GM12878 (cell line): ENCODE measurements around the gene NAA38. TPM values are rescaled to one million over a fixed set of nuclear protein-coding genes. Genes with fewer than 3 reads are reported as not detected.

Experiments
- ATAC-seq: fragments of 200-7000 bp; cut with Tn5 transposase; 3 replicates; pipeline ENCODE4 v1.9.1; 2020; ENCODE audit warnings: mild to moderate bottlenecking, moderate library complexity
- BruUV-seq: library from RNA; stranded (reverse); fragments of 400-500 nt; replicated peaks from 2 replicates; lab custom pipeline; 2021; lab: Mats Ljungman, UMichigan
- CTCF ChIA-PET: fragments of 300-600 bp; sonication (Branson Sonifier 250); formaldehyde crosslinking; extraction: SDS; loops from one replicate; lab custom pipeline; 2021; ENCODE audit warnings: inconsistent platforms; lab: Yijun Ruan, JAX
- POLR2A ChIA-PET: fragments of 350-600 bp; formaldehyde crosslinking; extraction: SDS; loops from one replicate; lab custom pipeline; 2021; ENCODE audit warnings: inconsistent platforms; lab: Charles Lee
- RAD21 ChIA-PET: fragments of 300-600 bp; sonication (Branson Sonifier 250); formaldehyde crosslinking; loops from one replicate; lab custom pipeline; 2023; ENCODE audit warnings: antibody characterized with exemption; ENCODE audit not compliant: unreplicated experiment; lab: Charles Lee
- SMC1A ChIA-PET: fragments of 300-600 bp; sonication (Branson Sonifier 250); formaldehyde crosslinking; loops from one replicate; lab custom pipeline; 2023; ENCODE audit not compliant: unreplicated experiment, uncharacterized antibody; lab: Charles Lee
- DNase-seq: peaks from one replicate; pipeline ENCODE4 v3.0.0-alpha.2; 2011; ENCODE audit warnings: low read depth, low spot score
- FAIRE-seq: peaks from 3 replicates; lab custom pipeline; 2011; peaks lifted over from hg19 to GRCh38; lab: Jason Lieb, UNC
- H2AFZ ChIP-seq: 2 replicates; pipeline ENCODE4 v1.6.0; 2011; ENCODE audit warnings: low read depth, low read length, control low read depth; ENCODE audit not compliant: control insufficient read depth
- H3K27ac ChIP-seq: 2 replicates; pipeline ENCODE4 v1.5.1; 2011; ENCODE audit warnings: control low read depth; ENCODE audit not compliant: control insufficient read depth, insufficient read depth
- H3K27me3 ChIP-seq, 2 experiments: replicated peaks in 1 of 2; 2 replicates each; pipeline versions ENCODE4 v1.6.0 to v1.6.1; 2011; ENCODE audit warnings: low read length in 1 of 2; ENCODE audit not compliant: control insufficient read depth in 2 of 2, insufficient read depth in 2 of 2
- H3K36me3 ChIP-seq, 2 experiments: 2 replicates each; pipeline ENCODE4 v1.5.1; 2011; ENCODE audit warnings: low read length in 1 of 2; ENCODE audit not compliant: control insufficient read depth in 2 of 2, insufficient read depth in 2 of 2
- H3K4me1 ChIP-seq: 2 replicates; pipeline ENCODE4 v1.6.1; 2011; ENCODE audit warnings: mild to moderate bottlenecking, low read length, moderate library complexity, mixed read lengths; ENCODE audit not compliant: control insufficient read depth, insufficient read depth
- H3K4me2 ChIP-seq: 2 replicates; pipeline ENCODE4 v1.6.0; 2011; ENCODE audit warnings: control low read depth; ENCODE audit not compliant: control insufficient read depth, insufficient read depth
- H3K4me3 ChIP-seq: fragments of 200-600 bp; sonication (generic); 2 replicates; pipeline ENCODE4 v1.5.1; 2016
- H3K79me2 ChIP-seq: 2 replicates; pipeline ENCODE4 v1.6.0; 2011; ENCODE audit warnings: low read length; ENCODE audit not compliant: control insufficient read depth, insufficient read depth
- H3K9ac ChIP-seq: 2 replicates; pipeline ENCODE4 v1.8.0; 2011; ENCODE audit warnings: low read length, control low read depth, mixed read lengths; ENCODE audit not compliant: control insufficient read depth, insufficient read depth
- H3K9me3 ChIP-seq: replicated peaks from 3 replicates; pipeline ENCODE4 v1.5.1; 2011; ENCODE audit warnings: mild to moderate bottlenecking, low read length; ENCODE audit not compliant: control insufficient read depth, insufficient read depth
- H4K20me1 ChIP-seq: 2 replicates; pipeline ENCODE4 v1.6.0; 2011; ENCODE audit not compliant: control insufficient read depth, insufficient read depth
- CREM ChIP-seq: IDR thresholded peaks from 2 replicates; pipeline ENCODE4 v1.6.1; 2014; ENCODE audit warnings: antibody characterized with exemption, low read depth
- GATAD2B ChIP-seq: fragments of 450-650 bp; conservative IDR thresholded peaks from 2 replicates; pipeline ENCODE4 v1.6.1; 2017; ENCODE audit warnings: low read depth, mild to moderate bottlenecking, moderate library complexity
- IRF4 ChIP-seq: IDR thresholded peaks from 2 replicates; pipeline ENCODE4 v1.6.1; 2011; ENCODE audit warnings: low read depth, low read length
- KDM1A ChIP-seq: fragments of 200-600 bp; sonication (generic); IDR thresholded peaks from 2 replicates; pipeline ENCODE4 v1.6.1; 2016; ENCODE audit warnings: borderline replicate concordance
- MXI1 ChIP-seq: fragments of 150-350 bp; IDR thresholded peaks from 2 replicates; pipeline ENCODE4 v1.6.1; 2011; ENCODE audit warnings: low read depth, mild to moderate bottlenecking, inconsistent platforms, low read length, improper control_type of control experiment
- NFYB ChIP-seq: IDR thresholded peaks from 2 replicates; pipeline ENCODE4 v1.6.1; 2011; ENCODE audit warnings: low read depth, mild to moderate bottlenecking, low read length, improper control_type of control experiment, moderate library complexity; ENCODE audit not compliant: insufficient read depth
- PML ChIP-seq: IDR thresholded peaks from 2 replicates; pipeline ENCODE4 v1.6.1; 2012; ENCODE audit warnings: low read length, inconsistent platforms
- POLR2AphosphoS5 ChIP-seq: IDR thresholded peaks from 2 replicates; pipeline ENCODE4 v1.6.1; 2011; ENCODE audit warnings: mild to moderate bottlenecking, low read length, inconsistent platforms
- POU2F2 ChIP-seq: IDR thresholded peaks from 3 replicates; pipeline ENCODE4 v1.6.1; 2011; ENCODE audit warnings: low read depth, mild to moderate bottlenecking, low read length, borderline replicate concordance
- RBBP5 ChIP-seq: fragments of 200-600 bp; sonication (generic); conservative IDR thresholded peaks from 2 replicates; pipeline ENCODE4 v1.6.1; 2016
- SIN3A ChIP-seq: IDR thresholded peaks from 2 replicates; pipeline ENCODE4 v1.6.1; 2012; ENCODE audit warnings: low read depth, low read length, improper control_type of control experiment
- SIX5 ChIP-seq: IDR thresholded peaks from 2 replicates; pipeline ENCODE4 v1.6.1; 2011; ENCODE audit warnings: mild to moderate bottlenecking, low read depth, low read length, moderate library complexity; ENCODE audit not compliant: severe bottlenecking
- SMAD5 ChIP-seq: IDR thresholded peaks from 2 replicates; pipeline ENCODE4 v1.6.1; 2016; ENCODE audit warnings: antibody characterized with exemption, low read depth
- SREBF2 ChIP-seq: IDR thresholded peaks from 2 replicates; pipeline ENCODE4 v1.6.1; 2012; ENCODE audit warnings: mild to moderate bottlenecking, low read length
- SRF ChIP-seq, 2 experiments: IDR thresholded peaks; 2 replicates each; pipeline ENCODE4 v1.6.1; 2011; ENCODE audit warnings: low read depth in 2 of 2, low read length in 2 of 2, mild to moderate bottlenecking in 1 of 2, moderate library complexity in 1 of 2
- WRNIP1 ChIP-seq: IDR thresholded peaks from 2 replicates; pipeline ENCODE4 v1.6.1; 2011; ENCODE audit warnings: low read depth, low read length, improper control_type of control experiment, borderline replicate concordance
- YY1 ChIP-seq: IDR thresholded peaks from 2 replicates; pipeline ENCODE4 v1.6.1; 2011; ENCODE audit warnings: low read depth, mild to moderate bottlenecking, low read length
- WGBS: methylation state at CpG from one replicate; pipeline ENCODE4 v1.1.6; 2016; ENCODE audit warnings: low lambda C conversion rate; ENCODE audit not compliant: insufficient replicate concordance, insufficient coverage; ENCODE audit errors: missing lambda C conversion rate; 5-methylcytosine and 5-hydroxymethylcytosine counted together
- in situ Hi-C: fragments of 300-500 bp; cut with MboI; formaldehyde crosslinking; loops from 9 replicates; pipeline ENCODE4 v1.14.3; 2018; ENCODE audit warnings: mixed read lengths
- intact Hi-C: fragments of 100-400 bp; cut with micrococcal nuclease; formaldehyde crosslinking; loops from one replicate; pipeline ENCODE4 v1.14.2; 2022; ENCODE audit not compliant: unreplicated experiment
- polyA plus RNA-seq, 11 experiments: library from polyadenylated mRNA; depleted of rRNA in 4 of 11; unstranded in 6 of 11; stranded (reverse) in 5 of 11; fragments of >200 nt; fragmentation: Nextera tagmentation in 4 of 11; fragmentation: Illumina TruSeq in 1 of 11; extraction: Ambion mirVana in 4 of 11; extraction: Trizol in 1 of 11; gene quantifications; 1 replicate in 1 of 11; 2 replicates in 10 of 11; pipeline versions ENCODE4 v1.2.1 to v1.2.3, GENCODE V29; 2011 to 2016; ENCODE audit warnings: inconsistent platforms in 2 of 11, missing spikeins in 2 of 11, low read depth in 1 of 11
- total RNA-seq, 4 experiments: library from RNA; depleted of rRNA in 3 of 4; stranded (reverse); fragments of >200 nt in 3 of 4; fragmentation: Illumina TruSeq in 1 of 4; extraction: Trizol in 1 of 4; gene quantifications; 2 replicates each; pipeline versions ENCODE4 v1.2.1 to v1.2.3, GENCODE V29; 2013 to 2021
- TF ChIP-seq, protein P1 (sequence below): IDR thresholded peaks from 2 replicates; pipeline ENCODE4 v1.6.1; 2012; ENCODE audit warnings: low read length, inconsistent platforms
- TF ChIP-seq, protein P2 (sequence below): IDR thresholded peaks from 2 replicates; pipeline ENCODE4 v1.6.1; 2012; ENCODE audit warnings: low read depth, low read length, improper control_type of control experiment
- TF ChIP-seq, protein P3 (sequence below): IDR thresholded peaks from 2 replicates; pipeline ENCODE4 v1.6.1; 2011; ENCODE audit warnings: low read depth, mild to moderate bottlenecking, low read length, moderate library complexity, borderline replicate concordance; ENCODE audit errors: extremely low read depth

Gene NAA38
- total and polyA plus RNA-seq, 10 of the 15 experiments (the other 5 are each of a cell fraction or from before 2014, with no cell fraction given): 31.5 to 337 (median 215) TPM

DNA sequence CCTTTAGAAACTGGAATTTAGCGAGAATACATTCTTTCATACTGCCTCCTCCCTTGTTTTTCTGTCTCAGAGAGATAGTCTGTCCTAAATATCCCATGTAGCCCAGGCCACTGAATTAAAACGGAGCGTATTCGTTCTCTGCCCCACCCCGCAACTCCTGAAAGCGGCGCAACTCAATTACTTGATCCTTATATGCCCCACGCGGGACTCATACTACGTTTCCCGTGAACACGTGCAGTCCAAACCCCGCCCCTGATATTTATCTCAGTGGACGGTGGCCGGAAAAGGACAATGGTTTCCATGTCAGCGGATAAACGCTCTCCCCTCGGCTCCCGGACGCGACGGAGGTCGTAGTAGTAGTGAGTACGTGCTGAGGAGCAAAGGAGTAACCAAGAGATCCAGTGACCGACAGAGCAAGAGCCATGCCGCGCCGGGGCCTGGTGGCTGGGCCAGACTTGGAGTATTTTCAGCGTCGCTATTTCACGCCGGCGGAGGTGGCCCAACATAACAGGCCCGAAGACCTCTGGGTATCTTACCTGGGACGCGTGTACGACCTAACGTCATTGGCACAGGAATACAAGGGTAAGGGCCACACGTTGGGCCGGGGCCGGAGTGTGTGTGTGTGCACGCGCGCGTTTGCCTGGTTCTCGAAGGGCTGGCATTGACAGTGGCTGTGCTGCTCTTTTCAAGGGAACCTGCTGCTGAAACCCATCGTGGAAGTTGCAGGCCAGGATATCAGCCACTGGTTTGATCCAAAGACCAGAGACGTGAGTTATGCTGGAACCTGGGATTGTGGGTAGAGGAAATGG lies 558 bp upstream of the NAA38 start, which contains the start of gene CYB5D1 (continued):
- TF ChIP-seq POLR2AphosphoS5 (0 out of 2 replicates have a peak, but pooled peaks have one; percentile 37), SIN3A (peak; percentile 97), SRF (IDR thresholded peaks at IDR 0.05; ENCODE audit: low read depth in 2 of 2, low read length in 2 of 2) (peak in 1 of 2 experiments; percentile 15; a peak in 1 of 4 replicates), CREM (peak; percentile 63; the same call in 1 of the 2 replicates), YY1 (peak; percentile 40; the same call in 1 of the 2 replicates), SREBF2 (no peak), SIX5 (peak; percentile 79), NFYB (no peak), POU2F2 (peak; percentile 30; the same call in 1 of the 3 replicates)

DNA sequence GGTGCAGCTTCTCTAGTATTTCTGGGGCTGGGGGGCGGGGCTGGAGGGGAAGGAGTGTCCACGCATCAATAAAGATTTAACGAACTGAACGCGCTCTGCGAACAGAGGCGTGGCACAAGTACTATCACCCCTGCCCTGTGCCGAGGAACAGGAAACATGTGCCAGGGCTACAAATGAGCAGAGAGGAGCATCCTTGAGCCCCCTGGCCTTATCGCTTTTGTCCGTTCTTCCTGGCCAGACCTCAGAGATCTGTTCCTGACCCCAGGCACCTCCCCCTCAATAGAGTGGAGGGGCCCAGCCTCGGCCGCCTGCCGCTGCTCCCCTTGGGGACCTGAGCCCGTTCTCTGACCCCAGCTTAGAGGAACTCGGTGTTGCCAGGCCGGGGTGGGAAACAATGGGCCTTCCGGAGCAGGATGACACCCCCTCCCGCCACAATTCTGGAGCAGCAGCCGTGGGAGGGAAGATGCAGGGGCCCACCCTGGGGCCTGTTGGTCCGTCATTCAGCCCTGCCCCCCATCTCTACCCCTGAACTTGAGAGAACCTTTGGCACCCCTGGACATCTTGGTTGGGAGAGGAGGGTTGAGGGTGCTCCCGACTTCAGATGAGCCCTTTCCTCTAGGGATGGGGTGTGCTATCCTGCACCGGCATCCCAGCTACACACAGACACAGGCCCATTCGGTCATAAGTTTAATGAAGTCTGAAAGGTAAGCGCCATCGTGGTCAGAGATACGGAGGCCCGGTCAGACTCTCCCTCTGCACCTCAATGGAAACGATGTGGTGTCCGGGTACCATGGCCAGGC lies 1.1 kb downstream of the NAA38 start:
- POLR2A ChIA-PET: interaction anchor here (0.5 to 1.9 kb wide), 10 partner anchors 12 to 91 kb away, joined by 3 to 11 read pairs (median 5); partner anchors contain the start of gene RNF227
- SMC1A ChIA-PET: interaction anchor here (0.6 to 1.5 kb wide), 8 partner anchors 12 to 134 kb away, joined by 3 to 7 read pairs (median 5); no protein-coding TSS in a partner anchor
- Histone ChIP-seq H3K9me3 (no peaks in the 10 kb centered on the region), H4K20me1 (no peaks in the 10 kb centered on the region; the same call in 1 of the 2 replicates), H3K4me1 (peaks cover 24% of the 10 kb centered on the region), H3K79me2 (peaks cover 17% of the 10 kb centered on the region), H3K36me3 (peaks cover 6 to 12% of the 10 kb centered on the region in 2 experiments), H3K4me3 (peak overlapping the region; percentile 96), H3K27ac (peak overlapping the region; percentile 96), H3K4me2 (peak overlapping the region; percentile 92), H3K9ac (peak overlapping the region; percentile 86), H2AFZ (peak overlapping the region; percentile 49), H3K27me3 (no peaks in the 10 kb centered on the region)
- CTCF ChIA-PET: interaction anchor here (1.0 to 2.6 kb wide), 14 partner anchors 11 to 202 kb away, joined by 3 to 28 read pairs (median 10); partner anchors contain the start of genes KDM6B, TP53 and WRAP53
- ATAC-seq (0 out of 3 replicates have a peak, but pooled peaks have one; percentile 0), FAIRE-seq (no peak), DNase-seq (no peak)
- RAD21 ChIA-PET: interaction anchor here (0.6 to 3.1 kb wide), 10 partner anchors 12 to 200 kb away, joined by 3 to 44 read pairs (median 6); partner anchors contain the start of gene KDM6B
- in situ Hi-C loops (no loop called here), intact Hi-C loops (loop anchor here (2.0 to 5.0 kb wide), 4 partner anchors 13 to 201 kb away; partner anchors contain the start of genes TP53 and WRAP53)
- 4% methylated on average over 29 of the region's 29 CpGs for WGBS
- BruUV-seq: no TSS peak
- TF ChIP-seq GATAD2B: no peak
- TF ChIP-seq MXI1: no peak
- no peak for TF ChIP-seq WRNIP1
- TF ChIP-seq SMAD5: no peak
- TF ChIP-seq RBBP5: no peak
- no peak for TF ChIP-seq IRF4
- TF ChIP-seq, protein P1, sequence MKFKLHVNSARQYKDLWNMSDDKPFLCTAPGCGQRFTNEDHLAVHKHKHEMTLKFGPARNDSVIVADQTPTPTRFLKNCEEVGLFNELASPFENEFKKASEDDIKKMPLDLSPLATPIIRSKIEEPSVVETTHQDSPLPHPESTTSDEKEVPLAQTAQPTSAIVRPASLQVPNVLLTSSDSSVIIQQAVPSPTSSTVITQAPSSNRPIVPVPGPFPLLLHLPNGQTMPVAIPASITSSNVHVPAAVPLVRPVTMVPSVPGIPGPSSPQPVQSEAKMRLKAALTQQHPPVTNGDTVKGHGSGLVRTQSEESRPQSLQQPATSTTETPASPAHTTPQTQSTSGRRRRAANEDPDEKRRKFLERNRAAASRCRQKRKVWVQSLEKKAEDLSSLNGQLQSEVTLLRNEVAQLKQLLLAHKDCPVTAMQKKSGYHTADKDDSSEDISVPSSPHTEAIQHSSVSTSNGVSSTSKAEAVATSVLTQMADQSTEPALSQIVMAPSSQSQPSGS: no peak
- TF ChIP-seq KDM1A: no peak
- 0 out of 2 replicates have a peak, but pooled peaks have one; percentile 40 for TF ChIP-seq SIN3A
- TF ChIP-seq, protein P2, sequence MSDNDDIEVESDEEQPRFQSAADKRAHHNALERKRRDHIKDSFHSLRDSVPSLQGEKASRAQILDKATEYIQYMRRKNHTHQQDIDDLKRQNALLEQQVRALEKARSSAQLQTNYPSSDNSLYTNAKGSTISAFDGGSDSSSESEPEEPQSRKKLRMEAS: no peak
- TF ChIP-seq, protein P3, sequence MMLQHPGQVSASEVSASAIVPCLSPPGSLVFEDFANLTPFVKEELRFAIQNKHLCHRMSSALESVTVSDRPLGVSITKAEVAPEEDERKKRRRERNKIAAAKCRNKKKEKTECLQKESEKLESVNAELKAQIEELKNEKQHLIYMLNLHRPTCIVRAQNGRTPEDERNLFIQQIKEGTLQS: no peak
- no peak for TF ChIP-seq PML
